Choroid plexus epithelial cell (primary cell): ENCODE measurements around the gene OR2B6.
A peak's percentile ranks its signal among the peaks of the same experiment; 100 is the strongest.
"Not testable (repeated sequence)": the region's sequence is repeated elsewhere in the genome, so short reads cannot be mapped to it uniquely, and the experiment has no call there.

Source experiments
- DNase-seq: peaks from one replicate; pipeline ENCODE4 v3.0.0-alpha.2; 2010; ENCODE audit warnings: low read depth
- H3K4me3 ChIP-seq: 2 replicates; pipeline ENCODE4 v1.5.1; 2011; ENCODE audit warnings: low read depth, mild to moderate bottlenecking, control low read depth, low read length, moderate library complexity
- TF ChIP-seq, protein P1 (sequence below): conservative IDR thresholded peaks from 2 replicates; pipeline ENCODE4 v1.5.1; 2011; ENCODE audit warnings: low read depth, mild to moderate bottlenecking, control low read depth, inconsistent platforms, low read length, moderate library complexity

Gene OR2B6

DNA sequence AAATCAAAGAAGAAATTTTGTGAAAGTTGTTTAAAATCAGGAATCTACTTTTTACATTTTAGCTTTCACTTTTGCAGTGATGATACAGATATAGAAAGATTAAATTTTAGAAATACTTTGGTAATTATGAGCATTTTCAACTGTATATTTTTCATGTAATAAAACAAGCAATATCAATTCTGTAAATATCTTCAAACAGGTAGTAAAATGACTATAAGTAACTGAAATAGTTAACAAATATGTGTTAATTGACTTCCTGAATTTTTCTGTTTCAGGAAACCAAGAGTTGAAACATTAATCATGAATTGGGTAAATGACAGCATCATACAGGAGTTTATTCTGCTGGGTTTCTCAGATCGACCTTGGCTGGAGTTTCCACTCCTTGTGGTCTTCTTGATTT, at the start of gene OR2B6:
TSS of gene OR2B6 (plus strand) at position 301 of the 400 bp plus-strand sequence. CDS start at position 301, 0 bp downstream.
- no peak for DNase-seq
- H3K4me3 ChIP-seq, result no peak within 1 kb of the TSS
- TF ChIP-seq, protein P1, sequence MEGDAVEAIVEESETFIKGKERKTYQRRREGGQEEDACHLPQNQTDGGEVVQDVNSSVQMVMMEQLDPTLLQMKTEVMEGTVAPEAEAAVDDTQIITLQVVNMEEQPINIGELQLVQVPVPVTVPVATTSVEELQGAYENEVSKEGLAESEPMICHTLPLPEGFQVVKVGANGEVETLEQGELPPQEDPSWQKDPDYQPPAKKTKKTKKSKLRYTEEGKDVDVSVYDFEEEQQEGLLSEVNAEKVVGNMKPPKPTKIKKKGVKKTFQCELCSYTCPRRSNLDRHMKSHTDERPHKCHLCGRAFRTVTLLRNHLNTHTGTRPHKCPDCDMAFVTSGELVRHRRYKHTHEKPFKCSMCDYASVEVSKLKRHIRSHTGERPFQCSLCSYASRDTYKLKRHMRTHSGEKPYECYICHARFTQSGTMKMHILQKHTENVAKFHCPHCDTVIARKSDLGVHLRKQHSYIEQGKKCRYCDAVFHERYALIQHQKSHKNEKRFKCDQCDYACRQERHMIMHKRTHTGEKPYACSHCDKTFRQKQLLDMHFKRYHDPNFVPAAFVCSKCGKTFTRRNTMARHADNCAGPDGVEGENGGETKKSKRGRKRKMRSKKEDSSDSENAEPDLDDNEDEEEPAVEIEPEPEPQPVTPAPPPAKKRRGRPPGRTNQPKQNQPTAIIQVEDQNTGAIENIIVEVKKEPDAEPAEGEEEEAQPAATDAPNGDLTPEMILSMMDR, result no peak

DNA sequence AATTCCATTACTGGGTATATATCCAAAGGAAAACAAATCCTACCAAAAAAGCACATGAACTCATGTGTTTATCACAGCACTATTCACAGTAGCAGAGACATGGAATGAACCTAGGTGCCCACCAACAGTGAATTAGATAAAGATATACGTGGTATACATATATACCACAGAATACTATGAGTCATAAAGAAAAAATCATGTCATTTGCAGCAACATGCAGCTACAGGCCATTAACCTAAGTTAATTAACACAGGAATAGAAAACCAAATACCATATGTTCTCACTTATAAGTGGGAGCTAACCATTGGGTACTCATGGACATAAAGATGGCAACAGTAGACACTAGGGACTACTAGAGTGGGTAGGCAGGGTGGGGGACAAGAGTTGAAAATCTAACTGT, 49.0 kb upstream of the OR2B6 start:
- TF ChIP-seq, protein P1, result no peak
- no peak overlapping the region for H3K4me3 ChIP-seq
- no peak for DNase-seq

DNA sequence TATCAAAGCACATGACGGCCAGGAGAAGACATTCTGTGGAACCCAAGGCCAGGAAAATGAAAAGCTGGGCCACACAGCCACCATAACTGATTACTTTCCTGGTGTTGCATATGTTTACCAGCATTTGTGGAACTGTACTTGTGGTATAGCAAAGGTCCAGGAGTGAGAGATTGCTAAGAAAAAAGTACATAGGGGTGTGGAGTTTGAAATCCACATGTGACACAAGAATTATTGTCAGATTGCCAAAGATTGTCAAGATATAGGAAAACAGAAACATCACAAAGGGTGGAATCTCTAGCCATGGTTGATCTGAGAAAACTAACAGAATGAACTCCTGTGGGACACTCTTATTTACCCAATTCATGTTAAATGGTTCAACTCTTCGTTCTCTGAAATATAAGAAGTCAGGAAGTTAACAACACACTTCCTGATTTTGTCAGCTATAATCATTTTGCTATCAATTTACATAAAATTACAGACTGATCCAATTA, 45.0 kb upstream of the OR2B6 start, which contains the start of gene OR2B2:
TSS of gene OR2B2 (minus strand) at position 441 of the 491 bp plus-strand sequence. CDS start at position 364, 77 bp downstream.
- TF ChIP-seq, protein P1, result no peak
- no peak within 1 kb of the TSS for H3K4me3 ChIP-seq
- peak; percentile 1 for DNase-seq

DNA sequence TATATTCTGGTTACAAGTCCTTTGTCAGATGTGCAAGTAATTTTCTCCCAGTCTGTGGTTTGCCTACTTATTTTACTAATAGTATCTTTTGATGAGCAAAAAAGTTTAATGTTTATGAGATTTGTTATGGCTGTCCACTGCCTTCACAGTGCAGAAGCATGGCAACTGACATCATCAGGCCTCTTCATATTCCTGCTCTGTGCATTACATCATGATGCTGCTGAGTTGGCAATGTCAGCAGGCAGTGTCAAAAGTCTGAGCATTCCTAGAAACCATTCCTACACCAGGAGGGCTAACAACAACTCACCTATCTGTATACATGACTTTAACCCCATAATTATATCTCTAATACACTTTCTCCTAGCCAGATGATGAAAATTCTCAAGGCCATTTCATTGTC, 34.1 kb upstream of the OR2B6 start:
- TF ChIP-seq, protein P1, result no peak
- no peak overlapping the region for H3K4me3 ChIP-seq
- DNase-seq, result no peak

DNA sequence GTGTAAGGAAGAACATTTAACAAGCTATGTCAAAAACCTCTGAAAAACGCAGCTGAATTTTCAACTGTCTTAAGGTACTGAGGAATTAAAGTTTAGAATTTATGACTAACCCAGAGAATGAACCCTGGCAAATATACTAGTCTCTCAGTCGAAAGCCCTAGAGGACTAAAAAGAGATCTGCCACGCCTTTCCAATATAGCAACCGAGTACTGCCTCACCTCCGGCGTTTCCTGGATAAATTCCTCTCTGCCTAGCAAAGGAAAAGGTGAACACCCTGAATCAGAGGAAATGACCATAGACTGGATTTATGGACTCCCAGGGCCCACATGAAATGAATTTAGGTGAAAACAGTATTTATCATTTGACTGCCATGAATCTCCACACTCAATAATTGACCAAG, 32.9 kb upstream of the OR2B6 start:
- no peak overlapping the region for H3K4me3 ChIP-seq
- no peak for DNase-seq
- TF ChIP-seq, protein P1, result no peak

DNA sequence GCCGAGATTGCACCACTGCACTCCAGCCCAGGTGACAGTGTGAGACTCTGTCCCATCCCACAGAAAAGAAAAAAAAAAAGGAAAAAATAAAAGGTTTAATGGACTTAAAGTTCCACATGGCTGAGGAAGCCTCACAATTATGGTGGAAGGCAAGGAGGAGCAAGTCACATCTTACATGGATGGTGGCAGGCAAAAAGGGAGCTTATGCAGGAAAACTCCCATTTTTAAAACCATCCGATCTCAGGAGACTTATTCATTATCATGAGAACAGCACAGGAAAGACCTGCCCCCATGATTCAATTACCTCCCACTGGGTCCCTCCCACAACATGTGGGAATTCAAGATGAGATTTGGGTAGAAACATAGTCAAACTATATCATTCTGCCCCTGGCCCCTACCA, 29.0 kb upstream of the OR2B6 start:
- not testable (repeated sequence) for DNase-seq, H3K4me3 ChIP-seq

DNA sequence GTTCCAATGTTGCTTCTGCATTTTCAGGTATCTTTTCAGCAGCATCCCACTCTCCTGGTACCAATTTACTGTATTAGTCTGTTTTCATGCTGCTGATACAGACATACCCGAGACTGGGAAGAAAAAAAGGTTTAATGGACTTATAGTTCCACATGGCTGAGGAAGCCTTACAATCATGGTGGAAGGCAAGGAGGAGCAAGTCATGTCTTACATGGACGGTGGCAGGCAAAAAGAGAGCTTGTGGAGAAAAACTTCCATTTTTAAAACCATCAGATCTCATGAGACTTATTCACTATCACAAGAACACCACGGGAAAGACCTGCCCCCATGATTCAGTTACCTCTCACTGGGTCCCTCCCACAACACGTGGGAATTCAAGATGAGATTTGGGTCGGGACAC, 27.1 kb upstream of the OR2B6 start:
- not testable (repeated sequence) for H3K4me3 ChIP-seq, DNase-seq

DNA sequence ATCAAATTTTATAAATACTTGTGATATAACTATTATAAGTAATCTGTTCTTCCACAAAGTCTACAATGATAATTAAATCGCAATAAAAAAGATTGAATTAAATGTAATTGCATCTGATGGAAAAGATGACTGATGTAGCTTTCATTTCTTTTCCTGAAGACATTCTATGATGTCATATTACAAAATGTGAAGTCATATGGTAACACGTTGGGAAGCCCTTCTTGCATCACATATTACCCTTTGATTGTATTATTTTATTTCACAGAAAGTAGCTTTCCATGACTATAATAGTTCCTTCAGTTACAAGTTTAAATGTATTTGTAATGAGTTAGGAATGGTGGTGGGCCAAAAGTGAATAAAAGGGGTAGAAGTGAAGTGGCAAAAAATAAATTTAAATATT, 25.8 kb upstream of the OR2B6 start:
- no peak for DNase-seq
- TF ChIP-seq, protein P1, result no peak
- no peak overlapping the region for H3K4me3 ChIP-seq
